WI38 (cell line): ENCODE results near the gene NPAS1.

Experiments
- H3K4me3 ChIP-seq: 2 replicates; pipeline ENCODE4 v1.5.1; 2011; ENCODE audit warnings: low read depth, mild to moderate bottlenecking, control low read depth, low read length
- TF ChIP-seq, protein P1 (sequence below): IDR thresholded peaks from 2 replicates; pipeline ENCODE4 v1.5.1; 2012; ENCODE audit warnings: low read depth, mild to moderate bottlenecking, control low read depth, low read length

The NPAS1 gene

DNA sequence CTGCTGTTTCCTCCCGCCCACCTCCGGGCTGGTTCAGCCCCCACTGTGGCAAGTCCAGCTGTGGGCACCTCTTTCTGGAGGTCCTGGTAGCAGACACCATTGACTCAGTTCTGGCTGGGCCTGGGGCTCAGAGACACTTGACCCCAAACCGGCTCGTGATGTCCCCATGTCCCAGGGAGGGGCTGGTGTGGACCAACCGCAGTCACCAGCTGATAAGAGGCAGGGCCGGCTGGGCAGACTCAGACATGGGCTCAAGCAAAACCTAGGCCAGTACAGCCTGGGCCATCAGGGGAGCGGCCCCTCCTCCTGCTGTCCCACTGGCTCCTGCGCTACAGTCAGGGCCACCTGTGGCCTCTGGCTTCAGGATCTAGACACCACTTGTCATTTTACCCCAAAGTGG lies 48.6 kb downstream of the NPAS1 start:
- H3K4me3 ChIP-seq, result no peak overlapping the region
- TF ChIP-seq, protein P1, sequence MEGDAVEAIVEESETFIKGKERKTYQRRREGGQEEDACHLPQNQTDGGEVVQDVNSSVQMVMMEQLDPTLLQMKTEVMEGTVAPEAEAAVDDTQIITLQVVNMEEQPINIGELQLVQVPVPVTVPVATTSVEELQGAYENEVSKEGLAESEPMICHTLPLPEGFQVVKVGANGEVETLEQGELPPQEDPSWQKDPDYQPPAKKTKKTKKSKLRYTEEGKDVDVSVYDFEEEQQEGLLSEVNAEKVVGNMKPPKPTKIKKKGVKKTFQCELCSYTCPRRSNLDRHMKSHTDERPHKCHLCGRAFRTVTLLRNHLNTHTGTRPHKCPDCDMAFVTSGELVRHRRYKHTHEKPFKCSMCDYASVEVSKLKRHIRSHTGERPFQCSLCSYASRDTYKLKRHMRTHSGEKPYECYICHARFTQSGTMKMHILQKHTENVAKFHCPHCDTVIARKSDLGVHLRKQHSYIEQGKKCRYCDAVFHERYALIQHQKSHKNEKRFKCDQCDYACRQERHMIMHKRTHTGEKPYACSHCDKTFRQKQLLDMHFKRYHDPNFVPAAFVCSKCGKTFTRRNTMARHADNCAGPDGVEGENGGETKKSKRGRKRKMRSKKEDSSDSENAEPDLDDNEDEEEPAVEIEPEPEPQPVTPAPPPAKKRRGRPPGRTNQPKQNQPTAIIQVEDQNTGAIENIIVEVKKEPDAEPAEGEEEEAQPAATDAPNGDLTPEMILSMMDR, result no peak

DNA sequence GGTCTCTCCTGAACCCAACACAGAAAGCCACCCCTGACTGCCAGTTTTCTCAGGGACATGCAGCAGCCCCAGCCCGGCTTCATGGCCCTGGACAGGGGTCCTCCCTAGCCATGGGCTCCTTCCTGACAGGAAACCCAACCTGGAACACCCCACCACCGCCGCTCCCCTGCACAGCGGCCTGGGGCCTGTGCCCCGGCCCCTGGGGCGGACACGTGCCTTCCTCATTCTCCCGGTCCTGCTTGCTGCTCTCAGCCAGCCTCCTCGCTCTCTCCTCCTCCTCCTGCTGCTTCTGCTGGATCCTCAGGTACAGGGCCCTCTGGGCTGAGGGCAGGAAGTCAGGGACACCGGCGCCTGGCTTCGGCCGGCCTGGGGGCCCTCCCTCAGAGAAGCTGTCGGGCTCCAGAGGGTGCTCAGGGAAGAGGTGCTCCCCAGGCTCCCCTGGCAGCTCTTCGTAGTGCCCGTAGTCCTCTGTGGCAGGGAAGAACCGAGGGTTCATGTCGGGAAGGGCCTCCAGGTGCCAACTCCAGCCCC lies 49.3 kb downstream of the NPAS1 start:
- TF ChIP-seq, protein P1, result no peak
- no peak overlapping the region for H3K4me3 ChIP-seq

DNA sequence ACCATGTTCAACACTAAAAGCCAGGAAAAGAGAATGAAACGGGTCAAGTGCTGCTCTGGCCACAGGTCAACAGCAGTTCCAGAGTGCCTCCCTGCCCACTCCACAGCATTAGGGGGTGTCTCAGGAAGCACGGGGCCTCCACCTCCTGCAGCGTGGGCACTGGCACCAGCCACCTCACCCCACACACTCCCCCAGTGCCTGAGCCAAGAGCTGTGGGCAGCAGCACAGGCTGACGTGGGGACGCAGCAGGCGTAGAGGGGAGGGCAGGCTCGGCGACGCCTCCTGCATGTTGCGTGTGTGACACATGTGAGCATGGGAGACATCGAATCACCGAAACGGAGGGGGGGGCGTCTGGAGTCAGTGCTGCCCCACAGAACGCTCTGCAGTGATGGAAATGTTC lies 50.2 kb downstream of the NPAS1 start:
- TF ChIP-seq, protein P1, result no peak
- H3K4me3 ChIP-seq, result no peak overlapping the region

DNA sequence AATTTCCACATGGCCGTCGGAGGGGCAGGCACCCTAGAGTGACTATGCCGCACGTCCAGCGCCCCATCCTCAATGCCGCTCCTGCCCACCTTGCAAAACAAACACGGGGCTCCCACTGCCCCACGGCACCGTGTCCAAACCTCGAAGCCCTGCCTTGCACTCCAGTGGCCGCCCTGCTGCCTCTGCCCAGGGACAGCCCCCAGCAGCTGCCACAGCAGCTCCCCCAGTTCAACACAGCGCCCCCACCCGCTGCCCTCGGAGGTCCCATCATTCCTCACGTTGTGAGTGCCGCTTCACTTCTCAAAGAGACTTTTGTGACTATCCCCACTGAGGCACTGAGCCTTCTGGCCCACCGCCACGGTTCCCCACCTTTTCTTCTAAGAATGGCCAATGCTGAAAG lies 51.1 kb downstream of the NPAS1 start:
- TF ChIP-seq, protein P1, result no peak
- H3K4me3 ChIP-seq, result no peak overlapping the region

DNA sequence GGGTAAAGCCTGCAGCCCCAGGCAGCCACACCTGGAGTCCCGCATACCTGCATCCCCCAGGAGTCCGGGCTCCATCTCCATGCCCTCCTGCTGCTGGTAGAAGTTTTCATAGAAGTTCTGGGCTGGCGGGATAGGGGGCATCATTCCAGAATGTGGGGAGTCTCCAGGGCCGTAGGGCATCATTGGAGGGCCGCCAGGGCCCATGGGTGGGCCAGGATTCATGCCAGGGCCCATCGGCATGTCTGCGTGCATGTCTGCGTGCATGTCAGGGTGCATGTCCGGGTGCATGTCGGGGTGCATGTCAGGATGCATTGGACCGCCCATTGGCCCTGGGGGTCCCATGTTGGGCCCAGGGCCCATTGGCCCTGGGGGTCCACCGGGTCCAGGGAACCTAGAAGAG lies 52.1 kb downstream of the NPAS1 start:
- H3K4me3 ChIP-seq, result no peak overlapping the region
- TF ChIP-seq, protein P1, result no peak

DNA sequence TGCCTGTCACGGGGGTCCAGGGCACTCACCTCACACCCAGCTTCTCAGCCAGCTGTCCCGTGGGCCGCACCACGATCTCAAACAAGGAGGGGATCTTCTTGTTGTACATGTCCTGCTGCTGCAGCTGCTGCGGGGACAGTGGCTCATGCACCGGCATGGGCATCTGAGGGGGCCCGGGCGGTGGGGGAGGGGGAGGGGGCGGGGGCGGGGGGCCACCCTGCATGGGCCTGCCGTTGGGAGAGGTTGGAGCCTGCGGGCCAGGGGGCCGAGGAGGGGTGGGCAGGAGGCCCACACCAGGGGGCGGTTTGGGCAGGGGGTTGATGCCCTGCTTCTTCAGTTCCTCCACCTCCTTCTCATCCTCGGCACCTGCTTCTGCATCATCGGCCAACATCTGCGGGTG lies 52.7 kb downstream of the NPAS1 start:
- TF ChIP-seq, protein P1, result no peak
- H3K4me3 ChIP-seq, result no peak overlapping the region

DNA sequence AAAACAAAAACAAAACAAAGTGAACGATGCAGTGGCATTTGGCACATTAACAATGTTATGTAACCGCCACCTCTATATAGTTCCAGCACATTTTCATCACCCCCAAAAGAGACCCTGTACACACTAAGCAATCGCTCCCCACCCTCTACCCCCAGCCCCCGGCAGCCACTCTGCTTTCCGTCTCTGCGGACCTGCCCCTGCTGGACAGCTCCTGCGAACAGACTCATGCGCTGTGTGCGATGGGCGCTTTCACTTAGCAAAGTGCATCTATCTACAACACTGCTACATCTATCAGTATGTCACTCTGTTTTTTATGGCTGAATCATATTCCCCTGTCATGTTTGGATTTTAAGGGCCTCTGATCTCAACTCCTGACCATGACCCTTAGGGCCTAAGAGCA lies 53.9 kb downstream of the NPAS1 start:
- no peak overlapping the region for H3K4me3 ChIP-seq
- TF ChIP-seq, protein P1, result no peak
